ENCODE results near the gene HES6.

- no peak for TF ChIP-seq POLR2A (IDR thresholded peaks at IDR 0.05)
- TF ChIP-seq, protein P1, sequence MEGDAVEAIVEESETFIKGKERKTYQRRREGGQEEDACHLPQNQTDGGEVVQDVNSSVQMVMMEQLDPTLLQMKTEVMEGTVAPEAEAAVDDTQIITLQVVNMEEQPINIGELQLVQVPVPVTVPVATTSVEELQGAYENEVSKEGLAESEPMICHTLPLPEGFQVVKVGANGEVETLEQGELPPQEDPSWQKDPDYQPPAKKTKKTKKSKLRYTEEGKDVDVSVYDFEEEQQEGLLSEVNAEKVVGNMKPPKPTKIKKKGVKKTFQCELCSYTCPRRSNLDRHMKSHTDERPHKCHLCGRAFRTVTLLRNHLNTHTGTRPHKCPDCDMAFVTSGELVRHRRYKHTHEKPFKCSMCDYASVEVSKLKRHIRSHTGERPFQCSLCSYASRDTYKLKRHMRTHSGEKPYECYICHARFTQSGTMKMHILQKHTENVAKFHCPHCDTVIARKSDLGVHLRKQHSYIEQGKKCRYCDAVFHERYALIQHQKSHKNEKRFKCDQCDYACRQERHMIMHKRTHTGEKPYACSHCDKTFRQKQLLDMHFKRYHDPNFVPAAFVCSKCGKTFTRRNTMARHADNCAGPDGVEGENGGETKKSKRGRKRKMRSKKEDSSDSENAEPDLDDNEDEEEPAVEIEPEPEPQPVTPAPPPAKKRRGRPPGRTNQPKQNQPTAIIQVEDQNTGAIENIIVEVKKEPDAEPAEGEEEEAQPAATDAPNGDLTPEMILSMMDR (IDR thresholded peaks at IDR 0.05): no peak
Measured at GRCh38 chr2:238262496-238263122, 22.8 kb upstream of the HES6 start.
